ENCODE results near the gene CD320.
"Not testable (repeated sequence)": the region's sequence is repeated elsewhere in the genome, so short reads cannot be mapped to it uniquely, and the experiment has no call there.

CD320 gene

DNA sequence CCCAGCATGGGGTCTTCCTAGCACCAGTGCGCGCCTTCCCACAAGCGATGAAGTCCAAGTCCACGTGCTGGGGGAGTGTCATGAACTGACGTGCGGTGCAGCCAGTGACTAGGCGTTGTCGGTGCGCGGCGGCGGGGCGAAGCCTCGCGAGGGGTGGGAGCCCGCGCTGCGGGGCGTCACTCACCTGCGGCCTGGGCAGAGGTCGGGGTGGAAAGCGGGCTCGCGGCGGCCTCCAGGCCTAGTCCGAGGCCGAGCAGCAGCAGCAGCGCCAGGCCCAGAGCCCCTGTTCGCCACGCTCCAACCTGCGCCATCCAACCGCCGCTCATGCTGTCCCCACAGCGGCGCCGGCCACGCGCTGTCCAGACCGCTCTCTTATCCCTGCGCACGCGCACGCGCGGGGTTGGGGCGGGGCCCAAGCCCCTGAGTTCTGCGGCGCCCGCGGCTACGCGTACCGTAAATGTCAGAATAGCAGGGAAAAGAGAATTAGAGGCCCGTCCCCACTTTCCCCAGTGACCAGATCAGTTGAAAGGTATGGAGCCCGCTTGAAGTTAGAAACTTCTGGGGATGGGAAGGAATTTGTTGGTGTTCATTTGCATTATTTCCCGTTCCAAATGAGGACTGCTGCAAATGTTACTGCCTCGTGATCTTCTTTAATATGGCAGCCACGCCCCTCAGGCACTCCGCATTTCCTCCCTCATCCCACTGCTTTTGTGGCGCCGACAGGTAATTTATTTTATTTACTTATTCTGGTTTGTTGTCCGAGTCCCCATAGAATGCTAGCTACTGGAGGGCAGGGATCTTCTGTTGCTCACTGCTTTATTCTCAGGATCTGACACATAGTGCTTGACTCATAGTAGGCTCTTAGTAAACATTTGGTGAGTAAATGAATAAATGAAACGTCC is at the start of gene CD320:
CD320 (minus strand) TSS at position 394 of the 902 bp plus-strand sequence; CDS start at position 326, 68 bp downstream.
- Mint-ChIP-seq H3K27me3 (no peaks in the 10 kb centered on the region), H3K36me3 (peaks cover 8% of the 10 kb centered on the region), H3K4me1 (peaks cover 13% of the 10 kb centered on the region), H3K4me3 (peak within 1 kb of the TSS; percentile 87), H3K27ac (peak within 1 kb of the TSS; percentile 60), H3K9me3 (no peaks in the 10 kb centered on the region)
- DNase-seq (ENCODE audit: low spot score in 2 of 2) = peak; percentile 72 to 91
- ATAC-seq (ENCODE audit: low read depth) = peak; percentile 89

- Mint-ChIP-seq H3K27me3 (peaks cover 8% of the 10 kb centered on the region), H3K27ac (no peak overlapping the region), H3K9me3 (peaks cover 3% of the 10 kb centered on the region), H3K36me3 (peaks cover 3% of the 10 kb centered on the region), H3K4me1 (peaks cover 2% of the 10 kb centered on the region), H3K4me3 (no peak overlapping the region)
- no peak for ATAC-seq (ENCODE audit: low read depth)
- DNase-seq (ENCODE audit: low spot score in 2 of 2) = no peak
Observed at GRCh38 chr19:8357007-8357521, 48.9 kb upstream of the CD320 start.

GRCh38 chr19:8355631-8356402 is 47.7 kb upstream of the CD320 start:
- Mint-ChIP-seq H3K27ac (no peak overlapping the region), H3K27me3 (peaks cover 10% of the 10 kb centered on the region), H3K9me3 (peaks cover 3% of the 10 kb centered on the region), H3K4me1 (peaks cover 2% of the 10 kb centered on the region), H3K36me3 (peaks cover 3% of the 10 kb centered on the region), H3K4me3 (no peak overlapping the region)
- DNase-seq (ENCODE audit: low spot score in 2 of 2) = no peak
- no peak for ATAC-seq (ENCODE audit: low read depth)

- not testable (repeated sequence) for H3K4me1 Mint-ChIP-seq; H3K9me3 Mint-ChIP-seq; ATAC-seq (ENCODE audit: low read depth); H3K36me3 Mint-ChIP-seq; H3K27ac Mint-ChIP-seq; H3K4me3 Mint-ChIP-seq; DNase-seq (ENCODE audit: low spot score in 2 of 2)
- H3K27me3 Mint-ChIP-seq = peaks cover 13% of the 10 kb centered on the region
Observed at GRCh38 chr19:8352845-8353244, 44.7 kb upstream of the CD320 start.

DNA sequence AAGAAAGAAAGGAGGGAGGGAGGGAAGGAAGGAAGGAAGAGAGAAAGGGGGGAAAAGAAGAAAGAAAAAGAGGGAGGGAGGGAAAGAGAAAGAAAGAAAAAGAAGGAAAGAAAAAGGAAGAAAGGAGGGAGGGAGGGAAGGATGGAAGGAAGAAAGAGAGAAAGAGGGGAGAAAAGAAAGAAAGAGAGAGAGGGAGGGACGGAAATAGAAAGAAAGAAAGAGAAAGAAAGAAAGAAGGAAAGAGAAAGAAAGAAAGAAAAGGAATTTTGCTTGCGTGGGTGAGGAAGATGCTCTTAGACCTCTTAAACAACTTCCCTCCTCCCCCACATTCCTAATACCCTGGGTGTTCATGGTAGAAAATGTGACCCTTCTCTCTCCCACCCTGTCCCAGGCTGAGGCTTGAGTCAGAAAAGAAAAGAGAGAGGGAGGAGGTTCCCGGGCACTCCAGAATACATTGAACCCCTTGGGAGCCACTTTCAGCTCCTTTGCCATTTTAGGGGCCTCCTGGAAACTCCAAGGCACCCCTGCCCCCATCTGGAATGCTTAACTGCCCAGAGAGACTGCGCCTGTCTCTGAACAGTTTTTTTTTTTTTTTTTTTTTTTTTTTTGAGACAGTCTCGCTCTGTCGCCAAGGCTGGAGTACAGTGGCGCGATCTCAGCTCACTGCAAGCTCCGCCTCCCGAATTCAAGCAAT is 44.1 kb upstream of the CD320 start:
- no peak overlapping the region for H3K4me3 Mint-ChIP-seq
- H3K9me3 Mint-ChIP-seq = peaks cover 3% of the 10 kb centered on the region
- ATAC-seq (ENCODE audit: low read depth) (no peak), DNase-seq (ENCODE audit: low spot score in 2 of 2) (no peak)
- H3K27ac Mint-ChIP-seq = no peak overlapping the region
- peaks cover 4% of the 10 kb centered on the region for H3K4me1 Mint-ChIP-seq
- peaks cover 13% of the 10 kb centered on the region for H3K27me3 Mint-ChIP-seq
- peaks cover 3% of the 10 kb centered on the region for H3K36me3 Mint-ChIP-seq

DNA sequence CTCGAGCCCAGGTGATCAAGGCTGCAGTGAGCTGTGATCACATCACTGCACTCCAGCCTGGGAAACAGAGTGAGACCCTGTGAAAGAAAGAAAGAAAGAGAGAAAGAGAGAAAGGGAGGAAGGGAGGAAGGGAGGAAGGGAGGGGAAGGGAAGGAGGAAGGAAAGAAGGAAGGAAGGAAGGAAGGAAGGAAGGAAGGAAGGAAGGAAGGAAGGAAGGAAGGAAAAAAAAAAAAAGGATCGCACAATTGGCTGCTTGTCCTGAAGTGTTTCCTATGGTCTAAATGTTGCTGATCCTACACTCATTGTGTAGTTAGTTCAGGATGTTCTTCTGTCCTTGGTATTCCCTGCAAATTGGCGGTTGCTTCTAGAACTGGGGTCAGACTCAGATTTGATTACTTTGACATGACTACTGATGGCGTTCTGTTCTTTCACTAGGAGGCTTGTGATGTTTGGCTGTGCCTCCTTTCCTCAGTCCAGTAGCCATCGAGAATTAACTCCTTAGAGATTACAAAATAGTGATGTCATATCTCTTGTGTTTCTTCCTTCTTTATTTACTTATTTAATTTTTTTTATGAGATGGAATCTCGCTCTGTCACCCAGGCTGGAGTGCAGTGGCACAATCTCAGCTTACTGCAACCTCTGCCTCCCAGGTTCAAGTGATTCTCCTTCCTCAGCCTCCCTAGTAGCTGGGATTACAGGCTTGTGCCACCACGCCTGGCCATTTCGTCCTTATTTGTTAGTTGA is 41.6 kb upstream of the CD320 start:
- H3K27ac Mint-ChIP-seq, H3K4me1 Mint-ChIP-seq: not testable (repeated sequence)

GRCh38 chr19:8343483-8343844 is 35.3 kb upstream of the CD320 start:
- Mint-ChIP-seq H3K27ac (no peak overlapping the region), H3K27me3 (peaks cover 14% of the 10 kb centered on the region), H3K36me3 (no peaks in the 10 kb centered on the region), H3K9me3 (no peaks in the 10 kb centered on the region), H3K4me3 (peak overlapping the region; percentile 58), H3K4me1 (peaks cover 9% of the 10 kb centered on the region)
- ATAC-seq (ENCODE audit: low read depth) (no peak), DNase-seq (ENCODE audit: low spot score in 2 of 2) (no peak)

More for the DNA sequence above, 41.6 kb upstream of the CD320 start:
- peaks cover 12% of the 10 kb centered on the region for H3K27me3 Mint-ChIP-seq
- H3K36me3 Mint-ChIP-seq; DNase-seq (ENCODE audit: low spot score in 2 of 2); H3K4me3 Mint-ChIP-seq; H3K9me3 Mint-ChIP-seq; ATAC-seq (ENCODE audit: low read depth): not testable (repeated sequence)

DNA sequence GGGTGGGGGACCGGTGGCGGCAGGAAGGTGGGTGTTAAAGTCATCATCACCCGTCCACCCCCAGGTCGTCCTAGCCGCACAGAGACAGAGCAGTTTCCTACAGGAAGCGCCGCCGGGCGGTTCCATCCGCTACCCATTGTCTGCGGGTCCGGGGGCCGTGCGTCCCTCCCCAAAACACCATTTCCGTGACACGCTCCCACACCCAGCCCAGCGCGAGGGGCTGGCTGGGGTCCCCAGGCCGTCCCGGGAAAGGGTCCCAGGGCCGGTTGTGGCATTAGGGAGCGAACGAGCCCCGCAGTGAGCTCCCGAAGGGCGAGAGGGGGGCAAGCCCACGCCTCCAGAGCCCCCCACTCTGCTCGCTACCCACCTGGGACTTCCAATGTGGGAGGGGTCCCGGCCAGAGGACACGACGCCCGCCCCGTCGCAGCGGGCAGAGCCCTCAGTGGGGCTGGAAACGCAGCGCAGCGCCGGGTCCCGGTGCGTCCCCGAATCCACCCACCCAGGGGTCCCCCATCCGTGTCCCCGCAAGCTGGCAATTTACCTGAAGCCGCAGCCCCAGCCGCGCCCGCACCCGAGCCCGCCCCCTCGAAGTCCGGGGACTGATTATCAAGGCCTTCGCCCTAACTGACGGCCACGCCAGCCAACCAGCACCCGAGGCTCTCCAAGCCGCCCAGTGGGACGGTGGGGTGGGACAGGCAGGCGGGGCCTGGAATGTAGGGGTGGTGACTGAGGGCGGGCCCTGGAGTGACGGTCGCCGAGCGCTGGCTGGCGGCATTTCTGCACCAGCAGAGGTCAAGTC is 34.7 kb upstream of the CD320 start, which contains the start of gene KANK3:
KANK3 (minus strand) TSS at position 579 of the 799 bp plus-strand sequence. CDS start 5,434 bp downstream, outside the sequence.
- Mint-ChIP-seq H3K27ac (no peak within 1 kb of the TSS), H3K4me1 (peaks cover 9% of the 10 kb centered on the region)

DNA sequence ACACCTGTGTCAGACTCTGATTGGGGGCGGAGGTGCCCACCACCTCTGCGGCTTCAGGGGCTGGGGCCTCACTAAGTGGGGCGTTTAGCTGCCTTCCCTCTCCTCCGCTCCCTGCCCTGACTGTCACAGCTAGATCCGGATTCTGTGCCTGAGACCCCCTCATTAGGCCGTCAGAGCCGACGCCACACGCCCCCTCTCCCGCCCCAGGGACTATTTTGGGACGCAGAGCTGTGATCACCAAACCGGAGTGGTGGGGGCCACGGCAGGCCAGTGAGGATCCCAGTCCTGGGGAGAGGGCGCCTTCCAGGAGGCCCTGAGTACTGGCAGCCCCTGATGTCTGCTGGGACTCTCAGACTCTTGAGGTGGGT is 34.1 kb upstream of the CD320 start:
- DNase-seq (ENCODE audit: low spot score in 2 of 2) = no peak
- no peak for ATAC-seq (ENCODE audit: low read depth)
- no peak overlapping the region for H3K4me3 Mint-ChIP-seq
- H3K9me3 Mint-ChIP-seq = no peaks in the 10 kb centered on the region
- peaks cover 9% of the 10 kb centered on the region for H3K4me1 Mint-ChIP-seq
- no peak overlapping the region for H3K27ac Mint-ChIP-seq
- H3K27me3 Mint-ChIP-seq = peaks cover 18% of the 10 kb centered on the region
- no peaks in the 10 kb centered on the region for H3K36me3 Mint-ChIP-seq

More for the DNA sequence above, 34.7 kb upstream of the CD320 start, which contains the start of gene KANK3:
- peaks cover 14% of the 10 kb centered on the region for H3K27me3 Mint-ChIP-seq
- ATAC-seq (ENCODE audit: low read depth) = peak; percentile 99
- peak within 1 kb of the TSS; percentile 58 for H3K4me3 Mint-ChIP-seq
- H3K9me3 Mint-ChIP-seq = no peaks in the 10 kb centered on the region
- H3K36me3 Mint-ChIP-seq = no peaks in the 10 kb centered on the region
- peak; percentile 57 to 68 for DNase-seq (ENCODE audit: low spot score in 2 of 2)

DNA sequence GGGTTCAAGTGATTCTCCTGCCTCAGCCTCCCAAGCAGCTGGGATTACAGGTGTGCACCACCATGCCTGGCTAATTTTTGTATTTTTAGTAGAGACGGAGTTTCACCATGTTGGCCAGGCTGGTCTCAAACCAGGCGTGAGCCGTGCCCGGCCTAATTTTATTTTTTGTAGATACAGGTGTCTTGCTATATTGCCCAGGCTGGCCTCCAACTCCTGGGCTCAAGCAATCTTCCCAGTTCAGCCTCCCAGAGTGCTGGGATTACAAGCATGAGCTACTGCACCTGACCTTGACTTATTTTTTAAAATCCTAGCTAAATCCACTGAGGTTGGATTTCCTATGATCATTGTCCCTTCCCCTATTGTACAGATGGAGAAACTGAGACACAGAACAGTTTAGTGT is 33.3 kb upstream of the CD320 start:
- peaks cover 19% of the 10 kb centered on the region for H3K27me3 Mint-ChIP-seq
- not testable (repeated sequence) for H3K4me1 Mint-ChIP-seq; H3K9me3 Mint-ChIP-seq; H3K27ac Mint-ChIP-seq; DNase-seq (ENCODE audit: low spot score in 2 of 2); H3K4me3 Mint-ChIP-seq; ATAC-seq (ENCODE audit: low read depth); H3K36me3 Mint-ChIP-seq

DNA sequence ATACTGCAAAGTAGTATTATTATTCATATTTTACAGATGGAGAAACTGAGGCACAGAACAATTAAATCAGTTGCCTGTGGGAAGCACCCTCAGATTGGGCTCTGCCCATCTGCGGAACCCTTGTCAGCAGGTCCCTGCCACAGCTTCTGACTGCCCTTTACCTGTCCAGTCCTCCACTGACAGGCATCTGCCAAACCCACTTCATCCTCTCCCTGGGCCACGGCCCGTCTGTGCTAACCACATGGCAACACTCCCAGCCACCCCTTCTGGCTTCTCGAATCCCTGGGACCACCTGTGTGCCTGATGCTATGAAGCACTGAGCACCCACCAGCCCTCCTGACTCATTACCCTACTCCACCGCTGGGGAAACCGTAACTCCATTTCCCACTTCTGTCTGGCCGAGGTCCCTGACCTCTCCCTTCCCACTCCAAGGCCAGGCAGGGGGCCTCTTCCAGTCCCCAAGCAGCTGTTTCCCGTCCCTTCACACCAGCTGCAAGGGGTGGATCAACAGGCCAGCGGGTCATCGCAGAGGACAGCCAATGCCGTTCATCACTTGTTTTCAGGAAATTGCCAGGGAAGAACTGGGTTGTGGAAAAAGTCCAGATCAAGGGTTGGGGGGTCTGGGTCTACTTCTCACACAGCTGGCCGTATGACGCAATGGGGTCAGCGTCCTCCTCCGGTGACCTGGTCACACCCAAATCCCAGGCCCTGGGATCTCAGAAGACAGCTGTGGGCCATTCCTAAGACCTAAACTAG is 32.4 kb upstream of the CD320 start:
- peaks cover 11% of the 10 kb centered on the region for H3K4me1 Mint-ChIP-seq
- H3K27ac Mint-ChIP-seq = no peak overlapping the region
- peaks cover 21% of the 10 kb centered on the region for H3K27me3 Mint-ChIP-seq
- H3K9me3 Mint-ChIP-seq = no peaks in the 10 kb centered on the region
- H3K4me3 Mint-ChIP-seq = no peak overlapping the region
- no peak for ATAC-seq (ENCODE audit: low read depth)
- DNase-seq (ENCODE audit: low spot score in 2 of 2) = no peak
- H3K36me3 Mint-ChIP-seq = no peaks in the 10 kb centered on the region

GRCh38 chr19:8338835-8339234 is 30.7 kb upstream of the CD320 start:
- Mint-ChIP-seq H3K4me3 (no peak overlapping the region), H3K9me3 (no peaks in the 10 kb centered on the region), H3K4me1 (peaks cover 11% of the 10 kb centered on the region), H3K27ac (no peak overlapping the region), H3K27me3 (peaks cover 18% of the 10 kb centered on the region), H3K36me3 (no peaks in the 10 kb centered on the region)
- no peak for DNase-seq (ENCODE audit: low spot score in 2 of 2)
- ATAC-seq (ENCODE audit: low read depth) = no peak

Measured in memory B cell (primary cell).